GM20000 (cell line): ENCODE results near the gene TTC23L.

ENCODE experiments used
- DNase-seq: peaks from one replicate; pipeline ENCODE4 v3.0.0; 2012; ENCODE audit warnings: low spot score
- TF ChIP-seq, protein P1 (sequence below): IDR thresholded peaks from 2 replicates; pipeline ENCODE4 v1.5.1; 2012; ENCODE audit warnings: mild to moderate bottlenecking, control low read depth; ENCODE audit errors: extremely low read depth, missing control alignments

Gene TTC23L

DNA sequence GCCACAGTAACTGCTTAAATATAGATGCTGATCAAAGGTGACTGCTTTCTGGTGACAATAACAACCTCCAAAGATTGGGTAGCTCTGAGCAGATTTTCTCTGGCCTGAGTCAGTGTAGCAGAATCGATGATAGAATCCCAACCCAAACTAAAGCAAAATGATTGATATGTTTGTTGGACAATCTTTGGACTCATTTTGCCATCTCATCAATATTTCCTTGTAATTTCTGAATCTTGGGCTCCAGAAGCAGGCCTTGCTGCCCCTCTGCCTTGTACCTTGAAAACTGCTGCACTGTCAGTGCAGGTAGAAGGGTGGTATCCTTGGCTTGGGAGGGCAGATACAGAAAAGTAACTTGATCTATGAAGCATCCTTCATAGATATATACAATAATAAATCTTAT, 18.9 kb downstream of the TTC23L start:
- DNase-seq, result no peak
- TF ChIP-seq, protein P1, sequence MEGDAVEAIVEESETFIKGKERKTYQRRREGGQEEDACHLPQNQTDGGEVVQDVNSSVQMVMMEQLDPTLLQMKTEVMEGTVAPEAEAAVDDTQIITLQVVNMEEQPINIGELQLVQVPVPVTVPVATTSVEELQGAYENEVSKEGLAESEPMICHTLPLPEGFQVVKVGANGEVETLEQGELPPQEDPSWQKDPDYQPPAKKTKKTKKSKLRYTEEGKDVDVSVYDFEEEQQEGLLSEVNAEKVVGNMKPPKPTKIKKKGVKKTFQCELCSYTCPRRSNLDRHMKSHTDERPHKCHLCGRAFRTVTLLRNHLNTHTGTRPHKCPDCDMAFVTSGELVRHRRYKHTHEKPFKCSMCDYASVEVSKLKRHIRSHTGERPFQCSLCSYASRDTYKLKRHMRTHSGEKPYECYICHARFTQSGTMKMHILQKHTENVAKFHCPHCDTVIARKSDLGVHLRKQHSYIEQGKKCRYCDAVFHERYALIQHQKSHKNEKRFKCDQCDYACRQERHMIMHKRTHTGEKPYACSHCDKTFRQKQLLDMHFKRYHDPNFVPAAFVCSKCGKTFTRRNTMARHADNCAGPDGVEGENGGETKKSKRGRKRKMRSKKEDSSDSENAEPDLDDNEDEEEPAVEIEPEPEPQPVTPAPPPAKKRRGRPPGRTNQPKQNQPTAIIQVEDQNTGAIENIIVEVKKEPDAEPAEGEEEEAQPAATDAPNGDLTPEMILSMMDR, result no peak

DNA sequence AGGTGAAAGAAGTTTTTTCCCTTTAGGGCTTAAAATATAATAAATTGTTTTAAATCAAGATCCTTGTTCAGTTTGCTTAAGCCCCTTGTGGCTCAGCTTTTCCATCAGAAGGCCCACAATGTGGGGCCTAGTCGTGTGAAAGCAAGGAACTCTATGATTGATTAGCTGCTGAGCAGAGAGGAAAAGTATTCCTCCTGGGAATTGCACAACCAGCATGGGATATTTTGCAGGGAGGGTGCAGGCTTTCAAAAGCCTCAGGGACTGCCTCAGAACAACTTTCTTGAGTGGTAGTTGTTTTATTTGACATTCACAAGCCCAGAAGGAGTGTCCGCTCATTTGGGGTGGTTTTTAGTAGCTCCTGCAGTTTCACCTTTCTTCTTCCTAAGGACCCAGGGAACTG, 19.8 kb downstream of the TTC23L start:
- no peak for DNase-seq
- TF ChIP-seq, protein P1, result no peak

DNA sequence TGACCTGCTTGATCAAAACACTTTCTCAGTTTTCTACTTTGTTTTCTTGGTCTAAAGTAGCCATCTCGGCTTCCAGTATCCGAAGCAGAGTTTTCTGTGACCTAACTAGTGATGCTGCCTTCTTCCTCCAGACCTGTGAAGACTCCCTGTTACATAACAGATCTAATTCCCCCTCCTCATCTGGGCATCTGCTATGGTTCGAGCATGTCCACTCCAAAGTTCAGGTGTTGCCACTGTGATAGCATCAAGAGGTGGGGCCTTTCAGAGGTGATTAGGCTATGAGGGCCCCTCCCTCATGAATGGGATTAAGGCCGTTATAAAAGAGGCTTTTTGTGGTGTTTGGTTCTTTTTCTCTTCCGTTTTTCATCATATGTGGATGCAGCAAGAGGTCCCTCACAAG, 20.3 kb downstream of the TTC23L start:
- TF ChIP-seq, protein P1, result no peak
- DNase-seq, result no peak

DNA sequence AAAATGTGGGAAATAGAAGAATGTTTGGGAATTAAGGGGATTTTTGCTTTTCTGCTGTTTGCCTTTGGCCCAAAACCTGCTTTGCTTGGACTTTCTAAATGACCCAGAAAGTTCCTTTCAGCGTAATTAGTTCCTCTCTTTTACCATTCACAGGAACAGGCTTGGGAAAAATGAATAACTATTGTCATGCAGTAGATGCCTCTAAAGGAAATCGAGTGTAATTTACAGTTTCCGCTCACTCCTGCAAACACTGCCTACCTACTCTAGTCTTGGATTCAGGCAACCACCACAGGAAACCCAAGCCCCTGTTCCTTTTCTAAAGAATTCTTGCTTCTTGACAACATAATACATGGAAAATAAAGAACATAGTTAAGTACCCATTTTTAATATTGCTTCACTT, 25.0 kb downstream of the TTC23L start:
- TF ChIP-seq, protein P1, result no peak
- no peak for DNase-seq

DNA sequence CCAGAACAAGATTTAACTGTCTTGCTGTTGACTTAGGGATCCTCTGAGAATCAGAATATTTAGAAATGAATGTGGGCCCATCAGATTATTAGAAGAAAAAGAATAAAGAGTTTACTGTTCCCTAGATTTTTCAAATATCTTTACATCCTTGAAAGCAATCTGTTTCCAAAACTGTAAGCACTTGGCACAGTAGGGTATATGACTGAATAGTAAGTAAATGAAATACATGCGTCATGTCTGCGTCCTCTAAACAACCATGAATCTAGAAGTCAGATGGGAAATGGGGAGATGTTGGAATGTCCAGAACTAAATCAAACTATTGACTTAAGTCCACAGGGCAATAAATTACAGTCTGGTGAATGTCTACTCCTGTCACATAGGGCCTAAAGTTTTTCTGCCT, 26.1 kb downstream of the TTC23L start:
- TF ChIP-seq, protein P1, result no peak

DNA sequence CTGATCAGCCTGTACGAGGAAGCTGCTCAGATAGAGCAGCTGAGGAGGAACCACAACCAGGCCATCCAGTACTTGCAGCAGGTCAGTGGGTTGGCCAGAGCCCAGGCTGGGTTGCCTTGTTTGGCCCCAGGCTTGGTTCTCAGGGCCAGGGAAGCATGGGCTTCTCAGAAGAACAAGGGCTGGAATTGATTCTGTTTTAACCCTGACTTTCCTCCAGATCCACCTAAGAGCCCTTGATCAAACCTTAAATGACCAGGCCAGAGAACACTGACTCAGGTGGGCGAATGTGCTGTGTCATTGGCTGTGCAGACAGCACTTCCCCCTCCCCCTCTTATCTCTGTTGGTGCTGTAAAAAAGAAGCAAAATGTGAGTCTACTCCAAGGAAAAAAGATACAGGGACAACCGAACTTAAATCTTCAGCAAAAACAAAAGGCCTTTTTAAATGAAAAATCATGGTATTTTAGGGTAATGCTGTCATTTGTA, 28.1 kb downstream of the TTC23L start:
- no peak for DNase-seq
- TF ChIP-seq, protein P1, result no peak

More for the DNA sequence above, 26.1 kb downstream of the TTC23L start:
- no peak for DNase-seq

DNA sequence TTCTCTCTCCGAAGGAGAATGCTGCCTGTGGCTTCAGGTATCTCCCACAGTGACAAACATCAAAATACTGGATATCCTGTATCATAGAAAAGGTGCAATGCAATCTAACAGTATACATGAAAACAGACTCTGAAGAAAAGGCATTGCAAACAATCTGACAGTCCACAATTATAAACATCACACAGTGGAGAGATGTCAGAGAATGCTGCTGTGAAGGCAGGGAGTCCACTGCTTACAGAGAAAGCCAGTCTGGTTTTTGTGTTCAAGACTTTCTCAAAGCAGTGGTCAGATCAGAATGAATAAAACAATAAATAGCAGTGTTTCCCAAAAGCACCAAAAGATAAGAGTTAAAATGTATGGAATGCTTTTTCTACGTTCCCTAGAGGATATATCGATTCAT, 28.7 kb downstream of the TTC23L start:
- no peak for DNase-seq
- TF ChIP-seq, protein P1, result no peak
